ENCODE results near the gene OLFML3.

DNA sequence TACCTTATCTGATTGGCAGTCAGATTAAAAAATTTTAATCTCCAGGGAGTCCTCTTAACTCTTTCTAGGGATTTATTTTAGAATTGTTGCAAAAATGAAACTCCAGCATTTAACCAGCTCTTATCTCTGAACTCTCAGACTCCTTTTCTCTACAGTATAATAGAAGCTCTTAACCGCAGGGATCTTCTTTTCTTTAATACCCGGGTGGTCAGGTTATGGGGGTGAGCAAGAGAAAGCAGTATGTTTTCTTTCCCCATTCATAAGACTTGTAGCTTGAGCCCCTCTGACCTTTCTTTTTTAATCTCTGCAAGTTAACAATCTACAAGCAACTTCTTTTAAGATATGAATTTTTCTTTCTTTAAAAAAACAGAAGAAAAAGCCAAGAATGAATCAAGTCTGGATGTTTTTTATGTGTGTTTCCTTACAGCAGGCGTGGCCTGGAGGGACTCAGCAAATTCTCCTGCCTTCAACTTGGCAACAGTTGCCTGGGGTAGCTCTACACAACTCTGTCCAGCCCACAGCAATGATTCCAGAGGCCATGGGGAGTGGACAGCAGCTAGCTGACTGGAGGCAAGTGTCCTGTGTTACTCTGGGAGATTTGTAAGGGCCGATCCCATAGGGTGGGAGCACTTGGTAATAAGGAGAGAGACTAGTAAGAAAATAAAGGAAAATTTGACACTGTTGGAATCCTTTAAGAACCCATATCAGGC lies 13.4 kb upstream of the OLFML3 start:
- TF ChIP-seq POLR2A (IDR thresholded peaks at IDR 0.05; ENCODE audit: low read length) (no peak), GATA1 (IDR thresholded peaks at IDR 0.05; ENCODE audit: low read depth, low read length) (no peak)
